Measurements from ENCODE around the gene CNTF.

The CNTF gene

GRCh38 chr11:58641803-58642581 is 19.5 kb downstream of the CNTF start:
- no peak for DNase-seq (ENCODE audit: low read depth)

- no peak for DNase-seq (ENCODE audit: low read depth)
Observed at GRCh38 chr11:58645854-58646253, 23.4 kb downstream of the CNTF start.

DNA sequence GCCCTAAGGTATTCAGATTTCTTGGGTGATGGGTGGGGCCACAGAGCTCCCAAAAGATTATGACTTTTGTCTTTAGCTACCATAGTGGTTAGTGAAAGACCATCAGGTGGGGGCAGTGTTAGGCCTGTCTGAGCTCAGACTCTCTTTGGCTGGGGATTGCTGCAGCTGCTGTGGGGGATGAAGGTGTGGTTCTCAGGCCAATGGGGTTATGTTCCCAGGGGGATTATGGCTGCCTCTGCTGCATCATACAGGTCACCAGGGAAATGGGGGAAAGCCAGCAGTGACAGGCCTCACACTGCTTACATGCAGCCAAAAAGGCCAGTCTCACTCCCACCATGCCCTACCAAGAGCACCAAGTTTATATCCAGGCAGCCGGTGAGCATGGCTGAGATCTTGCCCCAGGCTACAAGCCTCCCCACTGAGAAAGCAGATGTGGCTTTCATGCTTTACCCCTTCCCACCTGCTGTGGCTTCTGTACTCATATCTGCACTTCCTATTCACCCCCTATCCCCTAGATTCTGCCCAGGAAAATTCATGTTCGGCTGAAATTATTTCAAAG is 24.8 kb downstream of the CNTF start:
- no peak for DNase-seq (ENCODE audit: low read depth)

- DNase-seq (ENCODE audit: low read depth), result no peak
Observed at GRCh38 chr11:58647866-58648265, 25.4 kb downstream of the CNTF start.

GRCh38 chr11:58649623-58650022 is 27.2 kb downstream of the CNTF start:
- no peak for DNase-seq (ENCODE audit: low read depth)

GRCh38 chr11:58650496-58650895 is 28.0 kb downstream of the CNTF start:
- no peak for DNase-seq (ENCODE audit: low read depth)

DNA sequence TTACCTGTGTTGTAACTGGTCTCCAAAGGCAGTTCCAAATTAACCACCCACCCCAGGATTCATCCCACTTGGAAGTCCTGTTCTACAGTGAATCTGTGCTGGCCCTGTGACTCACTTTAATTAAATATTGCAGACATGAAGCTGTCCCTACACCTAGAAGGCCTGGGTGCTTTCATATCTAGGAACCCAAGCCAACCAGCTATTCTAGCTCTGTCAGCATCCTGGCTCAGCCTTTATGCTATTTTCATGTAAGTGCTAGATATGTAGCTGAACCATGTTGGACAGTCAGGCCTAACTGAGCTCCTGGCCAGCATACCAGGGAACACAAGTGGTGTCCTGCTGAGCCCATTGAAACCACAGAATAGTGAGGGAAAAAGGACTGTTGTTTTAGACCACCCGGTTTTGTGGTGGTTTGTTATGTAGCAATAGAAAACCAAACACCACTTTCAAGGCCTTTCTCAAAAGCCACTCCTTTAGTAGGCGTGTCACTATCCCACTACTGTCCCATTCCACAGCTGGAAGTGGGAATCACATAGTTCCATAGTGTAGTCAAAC is 30.3 kb downstream of the CNTF start:
- DNase-seq (ENCODE audit: low read depth), result no peak

DNA sequence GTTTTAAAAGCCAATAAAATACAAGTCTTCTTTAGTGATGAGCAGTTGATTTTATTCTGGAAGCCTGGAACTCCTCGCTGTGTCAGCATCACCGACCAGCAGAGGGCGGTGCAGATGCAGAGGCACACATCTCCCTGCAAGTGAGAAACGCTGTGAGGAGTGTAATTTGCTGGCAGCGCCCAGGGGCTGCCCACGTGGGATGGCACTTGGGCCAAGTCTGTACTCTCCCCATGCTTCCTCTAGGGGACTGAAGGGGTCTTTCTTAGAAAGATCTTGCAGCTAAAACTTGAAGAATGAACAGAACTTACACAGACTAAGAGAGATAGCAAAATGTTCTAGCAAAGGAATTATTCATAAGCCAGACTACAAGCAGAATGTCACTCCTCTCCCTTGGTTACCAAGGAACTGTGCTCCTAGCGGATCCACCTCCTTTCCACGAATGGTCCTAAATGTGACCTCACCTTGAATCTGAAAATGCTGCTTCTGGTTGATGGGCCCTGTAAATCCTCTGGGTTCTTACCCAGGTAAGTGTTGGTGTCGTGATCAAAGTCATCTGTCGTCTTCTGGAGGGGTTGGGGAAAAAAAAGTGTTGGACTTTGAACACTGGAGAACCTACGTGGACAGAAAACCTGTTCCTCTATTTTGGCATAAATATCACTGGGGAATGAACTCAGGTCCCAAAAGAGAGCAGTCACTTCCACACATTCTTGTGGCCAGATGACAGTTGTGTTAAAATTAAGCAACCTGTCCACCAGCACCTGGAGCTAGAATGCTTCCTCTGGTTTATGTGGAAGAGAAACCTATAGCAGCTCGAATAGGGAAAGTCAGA is 31.8 kb downstream of the CNTF start:
- peak; percentile 37 for DNase-seq (ENCODE audit: low read depth)

DNA sequence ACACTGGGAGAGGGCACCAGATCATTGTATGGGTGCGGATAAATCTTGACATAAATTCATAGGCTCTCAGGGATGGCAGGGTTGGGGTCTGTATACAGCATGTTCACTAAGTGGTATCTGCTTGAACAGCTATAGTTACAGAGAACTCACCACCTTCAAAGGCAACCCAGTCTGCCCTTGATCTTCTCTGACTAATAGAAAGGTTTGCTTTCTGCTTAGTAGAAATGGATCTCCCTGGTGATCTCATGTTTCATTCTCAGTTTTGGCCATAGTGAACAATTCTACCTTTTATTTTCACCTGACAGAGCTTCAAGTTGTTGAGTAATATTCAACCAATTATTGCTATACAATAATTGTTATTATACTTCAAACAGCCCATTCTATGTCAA is 32.4 kb downstream of the CNTF start:
- no peak for DNase-seq (ENCODE audit: low read depth)

DNA sequence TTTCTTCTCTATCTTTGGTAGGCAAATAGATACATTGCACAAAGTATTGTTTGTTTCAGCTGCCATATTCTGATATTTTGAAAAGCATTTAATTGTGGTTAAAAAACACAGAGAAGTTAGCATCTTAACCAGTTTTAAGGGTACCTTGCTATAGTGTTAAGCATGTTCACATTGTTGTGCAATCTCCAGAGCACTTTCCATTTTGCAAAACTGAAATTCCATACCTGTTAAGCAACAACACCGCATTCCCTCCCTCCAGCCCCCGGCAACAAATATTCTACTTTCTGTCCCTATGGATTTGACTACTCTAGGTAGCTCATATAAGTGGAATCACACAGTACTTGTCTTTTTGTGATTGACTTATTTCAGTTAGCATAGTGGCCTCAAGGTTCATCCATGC is 33.9 kb downstream of the CNTF start:
- no peak for DNase-seq (ENCODE audit: low read depth)

DNA sequence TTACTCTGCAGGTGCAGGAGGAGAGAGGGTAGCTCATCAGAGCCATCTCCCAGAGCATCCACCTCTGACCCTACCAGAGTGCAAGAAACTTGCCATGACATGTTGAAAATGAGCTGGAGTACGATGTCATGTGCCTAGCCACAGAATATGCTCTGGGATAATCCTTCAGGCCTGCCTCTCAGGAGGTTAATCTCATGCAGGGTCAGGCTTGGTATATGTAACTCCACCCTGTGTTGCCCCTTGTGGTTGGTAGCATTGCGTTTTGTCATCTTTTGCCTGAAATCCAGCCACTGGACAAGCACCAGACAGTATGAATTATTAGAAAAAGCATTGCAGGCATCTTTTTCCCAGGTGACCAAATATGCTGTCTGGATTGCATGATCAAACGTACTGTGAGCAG is 36.2 kb downstream of the CNTF start:
- no peak for DNase-seq (ENCODE audit: low read depth)

DNA sequence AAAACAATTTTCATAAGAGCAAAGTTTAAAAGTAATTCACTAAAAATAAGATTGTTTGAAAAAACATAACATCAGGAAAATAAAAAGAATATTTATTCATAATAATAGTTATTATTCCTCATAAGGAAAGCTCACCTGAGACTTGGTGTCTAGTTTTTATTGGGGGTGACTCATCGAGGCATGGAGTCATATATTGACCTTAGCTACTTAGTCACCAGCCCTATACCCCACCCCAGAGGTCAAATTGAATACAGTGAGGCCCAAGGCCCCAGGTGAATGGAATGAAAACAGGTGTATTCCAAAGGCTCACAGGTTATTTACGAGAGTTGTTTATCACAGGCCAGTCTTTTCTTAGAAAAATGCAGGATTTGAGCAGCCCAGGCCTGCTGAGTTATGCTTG is 36.9 kb downstream of the CNTF start:
- DNase-seq (ENCODE audit: low read depth), result no peak

DNA sequence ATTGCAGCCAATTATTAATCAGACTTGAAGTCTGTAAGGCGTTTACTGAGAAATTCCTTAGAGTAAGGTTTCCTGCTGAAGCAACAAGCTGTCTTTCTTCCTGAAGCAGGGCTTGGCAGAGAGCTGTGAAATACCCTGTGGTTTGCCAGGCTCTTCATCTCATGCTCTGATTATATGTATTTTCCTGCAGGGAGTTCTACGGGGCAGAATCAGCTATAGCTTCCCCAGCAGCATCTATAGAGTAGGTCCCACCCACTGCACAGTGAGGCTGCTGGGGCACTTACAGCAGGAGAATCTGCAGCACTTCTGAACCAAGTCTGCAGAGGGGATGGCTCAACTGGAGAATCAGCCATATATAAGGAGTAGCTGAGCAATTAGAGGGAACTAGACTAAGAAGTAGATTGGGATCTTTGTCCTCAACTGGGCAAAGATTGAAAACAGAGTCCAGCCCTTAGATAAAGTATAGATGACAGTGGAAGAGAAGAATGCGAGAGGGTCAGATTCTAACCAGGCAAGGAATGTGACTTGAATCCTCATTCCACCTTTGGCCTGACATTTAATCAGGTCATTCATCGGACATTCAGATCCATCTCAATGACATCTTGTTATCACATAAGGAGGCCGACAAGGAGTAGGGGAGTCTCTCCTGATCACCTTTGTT is 37.6 kb downstream of the CNTF start:
- DNase-seq (ENCODE audit: low read depth), result no peak

GRCh38 chr11:58671983-58672633 is 49.6 kb downstream of the CNTF start:
- DNase-seq (ENCODE audit: low read depth), result no peak

GRCh38 chr11:58674609-58675008 is 52.1 kb downstream of the CNTF start:
- no peak for DNase-seq (ENCODE audit: low read depth)

All from HS-5 (cell line).